Astrocyte of the spinal cord (primary cell): ENCODE data around the gene MMP28.
"Not testable (repeated sequence)": the region's sequence is repeated elsewhere in the genome, so short reads cannot be mapped to it uniquely, and the experiment has no call there.

Source experiments
- DNase-seq: peaks from one replicate; pipeline ENCODE4 v3.0.0; 2011; ENCODE audit warnings: low read depth, low spot score
- H3K4me3 ChIP-seq: 2 replicates; pipeline ENCODE4 v1.5.1; 2011; ENCODE audit warnings: low read depth, mild to moderate bottlenecking, low read length, moderate library complexity
- in situ Hi-C: cut with HindIII; loops from 2 replicates; pipeline ENCODE4 v1.10.0; 2017; ENCODE audit warnings: low sequenced_read_pairs
- TF ChIP-seq, protein P1 (sequence below): IDR thresholded peaks from 2 replicates; pipeline ENCODE4 v1.5.1; 2012; ENCODE audit warnings: low read depth, mild to moderate bottlenecking, low read length, inconsistent platforms

Gene MMP28

DNA sequence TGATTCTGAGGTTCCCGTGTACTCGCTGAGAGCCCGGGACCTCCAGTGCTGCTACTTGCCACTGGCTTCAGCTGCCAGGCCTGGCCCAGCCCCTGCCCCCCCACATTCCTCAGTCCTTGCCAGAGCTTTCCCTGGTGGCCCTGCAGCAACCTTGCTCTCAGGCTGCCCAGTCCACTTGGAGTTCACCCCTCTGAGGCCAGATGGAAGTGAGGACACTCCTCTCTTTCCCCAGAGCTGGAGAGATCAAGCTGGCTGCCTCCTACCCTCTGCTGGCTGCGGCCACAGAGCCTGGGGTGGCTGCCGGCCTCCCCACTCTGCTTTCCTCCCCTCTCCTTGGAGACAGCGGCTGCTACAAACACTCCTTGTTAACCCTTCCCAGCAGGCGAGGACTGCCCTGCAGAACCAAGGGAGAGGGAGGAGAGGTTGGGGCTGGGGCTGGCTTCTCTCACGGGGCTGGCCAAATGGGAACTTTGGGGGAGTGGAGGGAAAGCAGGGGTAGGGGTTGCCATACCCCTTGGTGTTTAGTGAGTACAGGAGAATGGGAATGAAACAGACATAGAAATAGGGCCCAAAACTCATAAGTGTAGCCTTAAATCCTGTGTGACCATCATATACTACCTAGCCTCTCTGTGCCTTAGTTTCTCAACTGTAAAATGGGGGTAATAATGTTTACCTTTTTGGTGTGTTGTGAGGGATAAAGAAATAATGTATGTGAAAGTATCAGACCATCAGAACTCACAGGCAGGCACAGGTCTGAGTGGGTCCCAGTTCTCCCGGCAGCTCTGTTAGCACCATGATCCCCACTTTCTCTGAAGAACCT, 42.3 kb downstream of the MMP28 start, which contains the start of gene GAS2L2:
Gene GAS2L2, minus strand, starts transcription at position 295 of the 820 bp plus-strand sequence. CDS start 389 bp downstream, outside the sequence.
- TF ChIP-seq, protein P1, sequence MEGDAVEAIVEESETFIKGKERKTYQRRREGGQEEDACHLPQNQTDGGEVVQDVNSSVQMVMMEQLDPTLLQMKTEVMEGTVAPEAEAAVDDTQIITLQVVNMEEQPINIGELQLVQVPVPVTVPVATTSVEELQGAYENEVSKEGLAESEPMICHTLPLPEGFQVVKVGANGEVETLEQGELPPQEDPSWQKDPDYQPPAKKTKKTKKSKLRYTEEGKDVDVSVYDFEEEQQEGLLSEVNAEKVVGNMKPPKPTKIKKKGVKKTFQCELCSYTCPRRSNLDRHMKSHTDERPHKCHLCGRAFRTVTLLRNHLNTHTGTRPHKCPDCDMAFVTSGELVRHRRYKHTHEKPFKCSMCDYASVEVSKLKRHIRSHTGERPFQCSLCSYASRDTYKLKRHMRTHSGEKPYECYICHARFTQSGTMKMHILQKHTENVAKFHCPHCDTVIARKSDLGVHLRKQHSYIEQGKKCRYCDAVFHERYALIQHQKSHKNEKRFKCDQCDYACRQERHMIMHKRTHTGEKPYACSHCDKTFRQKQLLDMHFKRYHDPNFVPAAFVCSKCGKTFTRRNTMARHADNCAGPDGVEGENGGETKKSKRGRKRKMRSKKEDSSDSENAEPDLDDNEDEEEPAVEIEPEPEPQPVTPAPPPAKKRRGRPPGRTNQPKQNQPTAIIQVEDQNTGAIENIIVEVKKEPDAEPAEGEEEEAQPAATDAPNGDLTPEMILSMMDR = no peak
- in situ Hi-C loops = no loop called here
- H3K4me3 ChIP-seq = no peak within 1 kb of the TSS
- no peak for DNase-seq

DNA sequence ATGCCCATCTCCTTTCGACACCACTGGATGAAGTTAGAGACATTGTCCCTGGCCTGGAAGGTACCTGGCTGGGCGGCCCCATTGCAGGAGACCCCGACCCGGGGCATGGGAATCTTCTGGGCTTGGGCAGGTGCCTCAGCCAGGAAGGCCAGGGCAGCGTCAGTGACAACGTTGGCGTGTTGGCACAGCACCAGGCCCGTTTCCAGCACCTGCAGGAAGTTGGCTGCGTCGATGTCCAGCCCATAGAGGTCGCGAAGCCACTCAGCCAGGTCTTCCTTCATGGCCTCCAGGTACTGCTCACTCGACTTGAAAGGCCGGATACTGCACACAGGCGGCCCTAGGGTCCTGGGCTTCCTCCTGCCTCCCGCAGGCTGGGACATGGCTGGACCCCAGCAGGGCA, 43.0 kb downstream of the MMP28 start:
- TF ChIP-seq, protein P1 = no peak

DNA sequence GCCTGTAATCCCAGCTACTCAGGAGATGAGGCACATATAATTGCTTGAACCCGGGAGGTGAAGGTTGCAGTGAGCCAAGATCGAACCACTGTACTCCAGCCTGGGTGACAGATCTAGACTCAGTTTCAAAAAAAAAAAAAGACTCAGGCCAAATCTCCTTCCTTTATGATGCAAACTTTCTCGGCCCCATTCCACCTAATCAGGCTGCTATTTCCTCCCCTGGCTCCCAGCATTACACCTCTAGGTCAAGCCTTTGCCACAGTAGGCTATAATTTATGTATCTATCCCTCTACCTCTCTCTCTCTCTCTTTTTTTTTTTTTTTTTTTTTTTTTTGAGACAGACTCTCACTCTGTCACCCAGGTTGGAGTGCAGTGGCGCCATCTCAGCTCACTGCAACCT, 43.9 kb downstream of the MMP28 start:
- DNase-seq = not testable (repeated sequence)

More for the DNA sequence above, 43.0 kb downstream of the MMP28 start:
- DNase-seq = no peak
- no peak overlapping the region for H3K4me3 ChIP-seq
- in situ Hi-C loops = no loop called here

DNA sequence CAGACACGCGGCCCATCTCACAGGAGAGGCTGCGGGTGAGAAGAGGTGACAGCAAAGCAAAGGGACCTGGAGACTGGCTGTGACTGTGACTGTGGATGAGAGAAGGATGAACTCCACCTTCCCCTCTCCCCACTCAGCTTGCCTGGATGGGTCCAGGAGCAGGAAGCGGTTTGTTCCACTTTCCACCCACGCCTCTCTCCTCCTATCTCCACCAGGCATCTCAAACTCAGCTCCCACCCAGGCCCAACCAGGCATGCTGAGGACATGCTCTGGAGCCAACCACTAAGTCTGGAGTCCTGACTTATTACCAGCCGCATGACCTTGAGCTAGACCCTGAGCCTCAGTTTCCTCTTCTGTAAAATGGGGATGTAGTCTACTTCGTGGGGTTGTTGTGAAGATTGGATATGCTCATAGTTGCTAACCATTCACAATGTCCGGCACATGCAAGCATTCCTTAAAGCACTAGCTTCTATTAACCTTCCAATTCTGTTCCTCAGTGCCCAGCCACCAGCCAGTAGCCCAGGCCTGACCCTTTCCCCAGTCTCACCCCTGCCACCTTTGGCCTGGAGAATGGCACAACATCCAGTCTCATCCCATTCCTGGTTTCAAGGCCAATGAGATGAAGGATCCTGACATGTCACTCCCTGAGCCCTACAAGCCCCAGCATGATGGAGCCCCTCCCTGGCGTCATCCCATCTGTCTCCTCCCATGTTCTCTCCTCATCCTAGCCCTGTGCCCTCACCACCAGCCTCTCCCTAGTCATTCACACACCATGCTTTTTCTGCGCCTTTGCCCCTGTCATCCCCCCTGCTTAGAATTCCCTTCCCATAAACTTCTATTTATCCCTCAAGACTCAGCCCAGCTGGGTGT, 44.7 kb downstream of the MMP28 start:
- H3K4me3 ChIP-seq = no peak overlapping the region
- TF ChIP-seq, protein P1 = no peak
- in situ Hi-C loops = no loop called here
- no peak for DNase-seq

More for the DNA sequence above, 43.9 kb downstream of the MMP28 start:
- in situ Hi-C loops, H3K4me3 ChIP-seq: not testable (repeated sequence)

DNA sequence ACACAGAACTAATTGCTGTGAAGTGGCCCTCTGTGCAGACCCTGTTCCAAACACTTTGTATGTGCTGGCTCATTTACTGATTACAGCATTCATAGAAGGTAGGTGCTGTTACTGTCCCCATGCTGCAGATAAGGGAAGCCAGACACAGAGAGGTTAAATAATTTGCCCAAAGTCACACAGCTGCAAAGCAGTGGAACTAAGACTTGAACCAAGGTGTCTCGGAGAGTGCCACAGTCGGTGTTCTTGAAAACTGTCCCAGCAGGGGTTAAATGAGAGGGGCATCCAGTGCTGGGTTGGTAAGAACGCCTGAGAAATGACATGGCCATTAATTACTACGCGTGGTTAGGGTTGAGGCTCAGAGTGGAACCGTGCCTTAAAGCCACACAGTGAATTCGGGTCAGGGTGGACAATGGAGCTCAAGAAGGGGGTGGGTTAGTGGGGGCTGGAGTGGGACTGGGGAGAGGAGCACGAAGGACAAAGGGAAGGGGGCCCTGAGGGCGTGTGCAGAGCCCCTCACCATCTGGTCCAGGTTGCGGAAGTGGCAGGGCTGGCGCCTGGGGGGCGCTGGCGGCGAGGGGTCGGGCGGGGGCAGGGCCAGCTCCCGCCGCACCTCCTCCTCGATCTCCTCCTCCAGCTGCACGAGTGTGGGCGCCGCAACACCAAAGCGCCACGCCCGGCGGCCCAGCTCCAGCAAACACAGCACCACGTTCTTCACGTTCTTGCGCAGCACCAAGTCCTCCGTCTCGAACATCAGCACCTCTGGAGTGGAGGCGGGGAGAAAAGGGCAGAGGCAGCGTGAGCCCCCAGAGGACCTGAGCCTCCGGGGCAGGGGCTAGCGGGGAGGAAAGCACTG, 45.7 kb downstream of the MMP28 start:
- no peak overlapping the region for H3K4me3 ChIP-seq
- no peak for DNase-seq
- TF ChIP-seq, protein P1 = no peak
- in situ Hi-C loops = no loop called here

DNA sequence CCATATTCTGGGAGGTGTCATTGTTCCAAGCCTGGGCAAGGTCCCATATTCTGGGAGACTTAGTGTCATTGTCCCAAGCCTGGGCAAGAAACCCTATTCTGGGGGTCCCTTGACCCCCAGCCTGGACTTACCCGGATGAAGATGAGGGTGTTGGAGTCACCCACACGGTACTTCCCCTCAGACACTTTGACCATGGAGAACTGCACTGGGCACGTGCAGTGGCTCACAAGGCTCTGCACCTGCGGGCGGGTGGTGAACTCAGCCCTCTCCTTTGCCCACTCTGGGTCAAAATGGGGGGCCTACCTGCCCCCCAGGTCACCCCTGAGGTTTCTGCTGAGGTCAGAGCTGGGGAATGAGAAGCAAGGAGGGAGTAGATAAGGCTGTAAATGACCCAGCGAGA, 46.5 kb downstream of the MMP28 start:
- in situ Hi-C loops = no loop called here
- no peak for DNase-seq
- TF ChIP-seq, protein P1 = no peak
- no peak overlapping the region for H3K4me3 ChIP-seq
